Activated CD4-positive, alpha-beta T cell treated with anti-CD3 and anti-CD28 coated beads for 4 hours (primary cell): ENCODE measurements around the gene APMAP.

ENCODE experiments used
- DNase-seq, 2 donors: peaks; one replicate each; pipeline ENCODE4 v3.0.0-alpha.2; 2020

The APMAP gene

DNA sequence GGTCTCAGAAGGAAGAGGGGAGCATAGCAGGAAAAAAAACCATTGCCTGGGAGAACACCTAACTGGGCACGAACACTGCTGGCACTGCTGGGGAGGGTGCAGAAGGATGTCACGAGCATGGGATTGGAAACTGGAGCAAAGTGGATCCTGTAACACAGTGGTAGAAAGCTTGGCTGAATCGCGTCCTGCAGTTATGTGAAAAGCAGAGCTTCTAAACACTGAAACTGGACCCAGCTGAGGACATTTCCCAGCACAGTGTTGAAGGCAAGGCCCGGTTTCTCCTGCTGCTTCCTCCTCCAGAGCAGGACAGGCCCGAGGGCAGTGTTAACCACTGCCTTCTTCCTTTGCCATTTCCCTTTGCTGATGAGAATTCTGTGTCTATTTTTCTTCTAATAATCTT lies 6.7 kb downstream of the APMAP start:
- no peak for DNase-seq

DNA sequence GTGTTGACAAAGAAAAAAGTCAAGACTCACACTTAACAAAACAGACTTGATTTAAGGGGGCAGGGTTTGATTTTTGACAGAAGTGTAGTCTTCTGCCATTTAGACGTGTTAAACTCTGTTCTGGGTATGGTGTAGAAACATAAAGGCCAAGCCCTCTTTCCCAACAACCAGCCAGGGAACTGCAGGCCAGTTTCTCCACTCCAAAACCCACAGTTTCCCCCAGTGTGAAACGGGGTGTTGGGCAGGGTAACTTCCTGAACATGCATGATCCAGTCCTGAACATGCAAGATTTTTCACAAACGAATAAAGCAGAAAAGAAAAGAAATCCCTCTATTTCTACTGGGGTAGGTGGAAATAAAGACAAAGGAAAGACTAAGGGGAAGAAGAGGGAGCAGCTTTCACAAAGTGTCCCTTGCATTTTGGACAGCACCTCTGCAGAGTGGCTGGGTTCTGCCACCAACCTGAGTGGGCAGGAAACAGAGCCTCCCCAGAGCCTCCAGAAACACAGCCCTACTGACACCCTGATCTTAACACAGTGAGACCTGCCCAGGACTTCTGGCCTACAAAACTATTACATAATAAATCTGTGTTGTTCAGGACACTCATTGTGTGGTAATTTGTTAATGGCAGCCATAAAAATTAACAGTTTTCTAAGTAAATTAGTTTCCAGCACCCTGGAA lies 7.5 kb downstream of the APMAP start:
- no peak for DNase-seq

DNA sequence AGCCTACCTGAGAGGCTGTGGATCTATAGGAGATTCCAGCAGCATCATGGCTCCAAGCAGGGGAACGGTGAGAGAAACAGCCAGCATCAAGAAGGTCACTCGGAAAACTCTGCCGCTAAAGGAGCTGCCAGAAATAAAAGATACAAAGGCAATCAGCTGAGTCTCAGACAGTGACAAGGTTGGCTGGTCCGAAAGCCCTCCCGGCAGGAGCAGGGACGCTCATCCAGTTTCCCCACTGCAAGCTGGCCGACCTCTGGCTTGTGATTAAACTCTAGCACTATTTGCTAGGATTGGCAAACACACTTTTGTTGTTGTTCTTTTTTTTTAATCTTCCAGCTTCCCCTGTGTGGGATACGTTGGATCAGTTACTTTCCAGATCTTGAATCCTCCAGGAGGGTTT lies 8.7 kb downstream of the APMAP start:
- DNase-seq: no peak

DNA sequence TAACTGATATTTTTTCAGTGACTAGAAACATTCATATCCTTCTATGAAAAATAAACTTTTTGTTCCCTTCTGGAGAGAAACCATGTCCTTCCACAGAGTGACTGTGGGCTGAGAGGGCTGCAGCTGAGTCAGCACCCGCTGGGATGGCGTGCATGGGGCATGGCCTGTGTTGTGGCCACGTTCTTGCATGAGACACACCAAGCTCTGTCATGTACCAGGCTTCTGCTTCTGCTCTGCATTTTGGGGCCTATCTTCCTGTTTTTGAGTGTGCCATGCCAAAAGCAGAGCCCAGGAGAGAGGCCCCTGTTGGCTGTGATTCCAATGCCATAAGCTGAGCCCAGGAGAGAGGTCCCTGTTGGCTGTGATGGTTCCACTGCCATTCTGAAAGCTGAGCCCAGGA lies 10.8 kb downstream of the APMAP start:
- DNase-seq: no peak

DNA sequence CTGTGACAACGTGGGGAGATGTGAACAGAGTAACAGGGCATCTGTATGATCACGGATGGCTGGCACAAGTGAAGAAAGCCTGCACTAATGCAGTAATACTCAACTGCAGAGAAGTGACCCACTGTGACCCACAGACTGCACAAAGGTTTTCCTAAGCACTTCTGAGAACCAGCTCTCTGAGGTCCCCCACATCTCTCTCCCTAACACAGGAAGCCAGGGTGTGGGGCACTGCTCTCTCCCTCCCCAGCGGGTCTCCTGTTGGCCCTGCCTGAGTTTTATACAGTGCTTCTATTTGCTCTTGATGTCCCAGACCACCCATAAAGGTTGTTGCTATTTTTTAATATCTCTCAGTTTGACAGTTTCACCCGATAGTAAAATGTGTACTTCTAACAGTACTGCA lies 11.3 kb downstream of the APMAP start:
- no peak for DNase-seq

DNA sequence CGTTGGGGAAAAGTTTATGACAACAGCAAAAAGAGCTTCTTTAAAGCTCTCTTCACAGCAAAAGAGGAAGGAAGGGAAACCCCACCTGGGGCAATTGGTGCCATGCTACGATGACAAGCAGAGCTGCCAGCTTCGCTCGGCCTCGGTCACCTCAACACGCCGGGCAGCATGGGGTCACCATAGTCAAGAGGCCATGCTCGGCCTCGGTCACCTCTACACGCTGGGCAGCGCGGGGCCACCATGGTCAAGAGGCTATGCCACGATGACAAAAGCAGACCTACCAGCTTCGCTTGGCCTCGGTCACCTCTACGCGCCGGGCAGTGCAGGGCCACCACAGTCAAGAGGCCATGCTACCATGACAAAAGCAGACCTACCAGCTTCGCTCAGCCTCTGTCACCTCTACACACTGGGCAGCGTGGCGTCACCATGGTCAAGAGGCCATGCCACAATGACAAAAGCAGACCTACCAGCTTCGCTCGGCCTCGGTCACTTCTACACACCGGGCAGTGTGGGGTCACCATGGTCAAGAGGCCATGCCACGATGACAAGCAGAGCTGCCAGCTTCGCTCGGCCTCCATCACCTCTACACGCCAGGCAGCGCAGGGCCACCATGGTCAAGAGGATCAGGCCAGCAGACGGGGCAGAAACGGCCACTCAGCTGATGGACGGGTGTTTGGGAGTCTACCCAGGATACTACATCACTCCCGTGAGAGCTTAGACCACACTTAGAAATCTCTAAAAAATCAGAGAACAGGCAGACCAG lies 12.1 kb downstream of the APMAP start:
- DNase-seq: no peak

DNA sequence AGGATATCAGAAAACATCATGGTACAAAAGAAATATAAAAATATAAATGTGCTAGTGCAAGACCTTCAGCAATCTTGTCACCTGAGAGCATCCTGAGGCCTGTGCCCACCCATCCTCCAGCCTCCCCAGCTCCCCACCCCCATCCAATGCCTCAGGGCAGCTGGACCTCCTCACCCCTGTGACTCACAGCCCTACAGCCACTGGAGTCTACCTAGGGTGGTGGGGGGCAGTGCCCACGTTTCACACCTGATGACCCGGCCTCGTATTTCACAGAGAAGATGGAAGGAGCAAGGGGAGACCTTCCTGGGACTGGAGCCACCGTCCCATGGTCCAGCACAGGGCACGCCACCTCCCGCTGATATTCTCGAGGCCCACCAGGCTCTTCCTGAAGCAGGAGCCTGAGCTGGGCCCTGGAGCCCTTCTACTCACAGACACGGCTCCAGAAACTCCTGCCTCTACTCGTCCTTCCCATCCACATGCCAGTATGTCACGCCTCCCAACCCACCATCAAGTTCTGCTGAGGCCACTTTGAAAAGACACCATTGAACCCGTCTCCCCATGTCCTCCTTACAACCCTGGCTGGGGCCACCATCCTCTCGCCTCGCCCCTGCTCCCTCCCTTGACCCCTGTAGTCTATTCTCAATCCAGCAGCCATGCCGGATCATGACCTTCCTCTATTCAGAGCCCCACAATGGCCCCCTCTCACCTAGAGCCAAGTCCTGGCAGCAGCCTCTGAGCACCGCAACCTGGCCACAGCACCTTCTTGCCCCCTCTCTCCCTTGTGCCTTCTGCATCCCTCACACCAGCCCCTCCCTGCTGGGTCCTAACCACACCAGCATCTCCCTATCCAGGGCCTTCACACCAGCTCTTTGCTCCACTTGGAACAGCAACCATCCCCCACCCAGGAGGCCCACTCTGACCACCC lies 13.3 kb downstream of the APMAP start:
- no peak for DNase-seq

DNA sequence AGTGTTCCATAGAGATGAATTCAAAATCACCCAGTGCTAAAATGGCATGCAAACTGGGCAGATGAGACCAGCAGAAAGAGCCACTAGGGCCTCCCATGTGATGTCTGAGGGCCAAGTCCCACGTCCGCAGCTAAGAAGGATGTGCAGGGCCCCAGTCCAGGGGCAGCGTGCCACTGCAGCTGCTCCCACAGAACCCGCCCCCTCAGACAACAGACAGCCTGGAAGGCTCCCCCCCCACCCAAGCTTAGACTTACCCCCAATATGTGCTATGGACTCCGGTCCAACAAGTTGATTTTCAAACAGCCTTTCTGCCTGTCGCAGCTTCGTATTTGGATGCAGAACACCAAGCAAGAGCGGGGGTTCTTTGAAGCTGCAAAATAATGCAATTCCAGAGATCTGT lies 14.0 kb downstream of the APMAP start:
- DNase-seq: no peak

DNA sequence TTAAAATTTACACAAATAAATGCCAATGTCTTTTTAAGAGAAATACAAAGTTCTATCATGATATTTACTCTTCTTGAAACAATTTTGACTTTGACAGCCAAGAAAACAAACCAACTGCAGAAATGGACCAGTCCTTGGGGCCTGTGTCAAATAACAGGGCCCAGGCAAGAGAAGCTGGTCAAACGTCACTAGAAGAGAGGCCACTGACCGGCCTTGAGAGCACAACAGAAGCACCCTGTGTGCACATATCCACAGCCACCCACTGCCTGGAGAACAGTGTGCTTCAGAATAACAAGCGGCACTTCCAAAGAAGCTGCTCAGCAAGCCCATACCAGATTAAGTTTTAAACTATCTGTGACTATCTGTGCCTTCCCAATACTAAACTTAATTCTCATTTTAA lies 14.8 kb downstream of the APMAP start:
- no peak for DNase-seq

DNA sequence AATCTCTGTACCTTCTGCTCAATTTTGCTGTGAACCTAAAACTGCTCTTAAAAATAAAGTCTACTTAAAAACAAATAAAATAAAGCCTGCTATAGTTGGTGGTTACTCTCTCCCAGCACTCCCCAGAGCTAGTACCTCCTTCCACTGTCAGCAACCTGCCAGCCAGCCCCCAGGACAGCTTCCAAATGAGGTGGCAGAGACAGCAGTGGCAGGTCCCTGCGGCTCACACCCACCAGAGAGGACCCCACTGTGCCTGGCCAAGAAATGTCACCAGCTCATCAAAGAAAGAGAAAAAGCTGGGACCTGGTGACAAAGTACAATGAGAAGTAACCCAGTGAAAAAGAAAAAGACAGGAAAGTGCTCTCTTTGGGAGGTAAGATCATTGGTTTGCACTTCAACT lies 15.2 kb downstream of the APMAP start:
- no peak for DNase-seq

DNA sequence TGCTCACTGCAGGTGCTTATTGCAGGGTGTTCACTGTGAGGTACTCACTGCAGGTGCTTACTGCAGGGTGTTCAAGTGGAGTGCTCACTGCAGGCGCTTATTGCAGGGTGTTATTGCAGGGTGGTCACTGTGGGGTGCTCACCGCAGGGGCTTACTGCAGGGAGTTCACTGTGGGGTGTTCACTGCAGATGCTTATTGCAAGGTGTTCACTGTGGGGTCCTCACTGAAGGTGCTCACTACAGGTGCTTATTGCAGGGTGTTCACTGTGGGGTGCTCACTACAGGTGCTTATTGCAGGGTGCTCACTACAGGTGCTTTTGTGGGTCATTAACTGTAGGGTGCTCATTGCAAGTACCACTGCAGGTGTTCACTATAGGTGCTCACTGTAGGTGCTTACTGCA lies 20.2 kb downstream of the APMAP start:
- no peak for DNase-seq

DNA sequence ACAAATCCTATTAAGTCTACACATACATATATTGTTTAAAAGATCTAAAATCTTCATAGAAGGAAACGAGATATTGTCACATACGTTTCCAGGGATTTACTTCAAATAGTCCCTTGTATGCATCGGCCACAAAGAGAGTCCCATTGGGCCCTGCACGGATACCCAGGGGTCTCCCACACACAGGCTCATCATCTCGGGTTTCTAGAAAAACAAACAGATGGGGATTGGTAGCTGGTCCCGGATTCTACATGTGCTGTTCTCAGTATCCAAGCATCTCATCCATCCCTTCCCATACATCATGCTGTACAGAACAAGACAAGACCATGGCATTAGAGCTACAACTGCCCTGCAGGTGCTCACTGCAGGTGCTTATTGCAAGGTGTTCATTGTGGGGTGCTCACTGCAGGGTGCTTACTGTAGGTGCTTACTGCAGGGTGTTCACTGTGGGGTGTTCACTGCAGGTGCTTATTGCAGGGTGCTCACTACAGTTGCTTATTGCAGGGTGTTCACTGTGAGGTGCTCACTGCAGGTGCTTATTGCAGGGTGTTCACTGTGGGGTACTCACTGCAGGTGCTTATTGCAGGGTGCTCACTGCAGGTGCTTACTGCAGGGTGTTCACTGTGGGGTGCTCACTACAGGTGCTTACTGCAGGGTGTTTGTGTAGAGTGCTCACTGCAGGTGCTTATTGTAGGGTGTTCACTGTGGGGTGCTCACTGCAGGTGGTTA lies 21.0 kb downstream of the APMAP start:
- DNase-seq: no peak

DNA sequence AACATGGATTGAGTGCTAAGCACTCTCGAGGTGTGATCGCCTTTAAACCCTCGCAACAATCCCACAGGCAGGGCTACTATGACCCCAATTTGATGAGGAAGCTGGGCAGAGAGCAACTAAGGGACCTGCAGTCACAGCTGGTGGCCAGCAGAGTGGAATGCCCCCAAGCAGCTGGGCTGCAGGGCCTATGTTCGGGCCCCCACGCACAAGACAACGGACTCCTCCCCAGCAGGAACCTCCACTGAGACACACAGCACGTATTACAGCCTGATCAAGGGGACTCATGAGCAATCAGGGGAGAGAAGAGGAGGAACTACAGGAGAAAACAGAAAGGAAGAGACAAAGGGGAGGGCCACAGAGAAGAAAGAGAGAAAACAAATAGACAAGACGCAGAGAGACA lies 21.8 kb downstream of the APMAP start:
- DNase-seq: no peak

DNA sequence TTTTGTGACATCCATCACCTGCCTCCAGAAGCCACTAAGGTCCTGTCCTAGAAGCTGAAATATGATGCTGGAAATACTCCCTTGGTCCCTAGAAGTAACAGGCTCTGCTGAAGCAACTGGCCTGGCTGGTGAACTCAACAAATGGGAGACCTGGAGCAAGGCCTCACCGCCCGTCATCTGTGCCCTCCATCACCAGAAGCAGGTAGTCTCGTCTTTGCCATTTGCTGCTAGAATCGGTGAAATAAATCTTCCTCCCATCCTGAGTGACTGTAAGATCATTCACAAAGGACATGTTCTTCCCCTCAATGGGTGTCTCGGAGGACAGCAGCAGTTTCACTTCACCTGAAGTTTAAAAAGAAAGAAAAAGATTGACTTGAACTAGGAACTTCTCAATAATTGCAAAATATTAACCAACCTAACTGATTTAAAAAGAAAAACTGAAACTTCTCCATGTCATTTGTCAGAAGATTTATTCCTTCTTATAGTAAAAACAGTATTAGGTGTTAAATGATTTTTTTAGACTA lies 22.5 kb downstream of the APMAP start:
- DNase-seq: no peak

DNA sequence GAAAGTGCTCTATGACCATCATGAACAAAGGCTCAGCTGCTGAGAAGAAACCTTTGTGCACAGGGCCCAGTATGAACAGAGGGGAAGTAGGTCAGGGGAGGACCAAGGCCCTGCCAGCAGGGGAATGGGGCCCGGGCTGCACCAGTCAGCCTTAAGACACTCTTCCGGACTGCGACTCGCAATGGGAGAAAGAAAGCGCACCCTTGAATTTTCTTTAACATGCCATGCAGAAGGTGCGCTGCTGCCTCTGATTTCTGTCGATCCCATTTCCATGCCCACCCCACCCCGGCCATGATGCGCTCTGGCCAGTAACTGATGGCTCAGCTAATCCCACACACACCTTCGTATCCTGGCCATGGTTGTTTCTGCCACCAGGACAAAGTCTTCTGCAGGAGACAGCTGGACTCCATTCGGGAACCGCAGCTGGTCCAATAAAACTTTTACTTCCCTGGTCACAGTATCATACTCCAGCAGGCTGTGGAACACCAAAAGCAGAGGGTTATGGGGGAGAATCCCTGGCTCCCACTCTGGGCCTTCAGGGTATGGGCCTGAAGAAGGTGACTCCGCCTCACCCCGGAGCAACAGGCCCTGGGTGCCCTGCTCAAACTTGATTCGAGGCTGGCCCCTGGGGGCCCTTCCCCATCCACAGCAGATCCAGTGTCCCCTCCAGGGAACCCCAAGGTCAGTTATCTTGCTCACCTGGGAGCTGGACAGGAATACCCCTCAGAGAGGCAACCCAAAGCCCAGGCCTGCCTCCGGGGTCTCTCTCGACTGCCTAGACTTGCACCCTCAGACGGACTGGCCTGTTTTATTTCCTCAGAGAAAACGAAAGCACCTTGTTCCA lies 23.1 kb downstream of the APMAP start:
- DNase-seq: no peak

DNA sequence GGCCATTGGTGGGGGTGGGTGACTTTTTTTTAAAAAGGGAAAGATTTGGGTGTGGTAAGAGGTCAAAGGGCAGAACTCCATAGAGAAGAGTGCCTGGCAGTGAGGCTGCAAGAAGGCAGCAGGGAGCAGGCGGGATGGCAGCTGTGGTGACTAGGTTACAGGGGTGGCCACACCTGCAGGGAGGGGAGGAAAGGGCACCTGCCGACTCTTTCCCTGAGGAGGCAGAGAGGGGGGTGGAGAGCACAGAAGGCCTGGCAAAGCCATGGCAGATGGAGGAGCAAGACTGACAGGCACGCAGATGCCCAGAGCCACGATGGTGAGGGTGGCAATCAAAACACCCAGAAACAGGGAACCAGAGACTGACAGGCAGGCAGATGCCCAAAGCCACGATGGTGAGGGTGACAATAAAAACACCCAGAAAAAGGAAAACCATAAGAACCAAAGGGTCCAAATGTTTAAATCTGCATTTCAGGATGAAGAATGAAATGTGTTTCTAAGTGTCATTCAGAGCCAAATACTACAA lies 24.2 kb downstream of the APMAP start:
- no peak for DNase-seq

DNA sequence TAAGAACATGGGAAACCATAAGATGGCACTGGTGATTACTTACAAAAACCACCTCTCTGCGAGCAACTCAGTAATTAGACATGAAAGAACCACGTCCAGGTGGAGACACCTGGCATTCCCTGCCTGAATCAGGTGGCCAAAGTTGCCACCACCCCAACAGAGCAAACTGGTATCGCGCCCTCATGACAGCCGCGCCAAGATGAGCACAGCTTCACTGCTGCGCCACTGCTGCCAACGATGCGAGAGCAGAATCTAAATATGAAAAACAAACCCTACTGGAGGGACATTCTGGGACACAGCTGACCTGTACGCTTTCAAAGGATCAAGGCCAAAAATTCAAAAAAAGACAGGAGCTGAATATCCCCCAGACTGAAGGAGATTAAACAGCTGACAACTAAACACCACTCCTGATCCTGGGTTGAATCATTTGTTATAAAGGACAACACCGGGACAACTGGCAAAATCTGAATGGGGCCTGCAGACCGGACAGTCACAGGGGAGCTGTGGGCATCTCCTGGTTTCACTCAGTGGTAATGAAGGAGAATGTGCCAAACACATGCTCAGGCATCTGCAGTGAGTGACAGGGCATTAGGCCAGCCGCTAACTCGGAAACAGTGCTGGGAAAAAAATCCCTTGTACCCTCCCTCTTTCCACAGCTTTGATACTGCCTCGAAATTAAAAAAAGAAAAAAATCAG lies 26.1 kb downstream of the APMAP start:
- no peak for DNase-seq

DNA sequence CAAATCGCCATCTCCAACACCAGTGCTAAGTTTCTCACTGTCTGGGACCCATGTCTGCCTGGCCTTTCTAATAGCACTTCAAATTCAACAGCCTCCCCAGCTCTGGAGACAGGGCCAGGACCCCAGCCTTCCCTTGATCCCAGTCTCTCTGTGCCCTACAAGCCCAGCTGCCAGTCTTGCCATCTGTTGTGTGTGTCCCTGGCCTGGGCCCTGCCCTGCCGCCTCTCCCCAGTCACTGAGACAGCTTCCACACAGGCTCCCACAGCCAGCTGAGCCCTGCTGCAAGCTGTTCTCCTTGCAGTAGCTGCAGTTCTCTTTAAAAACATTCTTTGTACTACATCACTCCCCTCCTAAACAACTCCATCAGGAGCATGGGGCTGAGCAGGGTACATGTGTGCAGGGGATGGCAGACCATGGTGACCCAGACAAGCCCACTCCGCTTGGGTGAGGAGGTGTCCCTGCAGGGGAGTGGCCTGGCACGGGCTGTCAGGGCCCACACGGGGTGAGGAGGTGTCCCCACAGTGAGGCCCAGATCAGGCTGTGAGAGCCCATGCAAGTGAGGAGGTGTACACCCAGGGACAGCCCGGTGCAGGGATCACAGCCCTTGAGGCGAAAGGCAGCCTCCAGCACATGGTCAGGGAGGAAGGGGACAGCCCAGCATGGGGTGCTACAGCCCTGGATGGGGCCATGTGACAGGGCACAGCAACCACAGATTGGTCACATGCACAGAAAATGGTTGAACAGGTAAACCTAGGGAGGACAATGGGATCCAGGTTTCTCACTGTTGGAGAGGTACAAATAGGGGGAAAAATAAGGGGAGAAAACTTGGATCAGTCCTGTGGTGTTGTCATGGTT lies 27.3 kb downstream of the APMAP start:
- DNase-seq: no peak

DNA sequence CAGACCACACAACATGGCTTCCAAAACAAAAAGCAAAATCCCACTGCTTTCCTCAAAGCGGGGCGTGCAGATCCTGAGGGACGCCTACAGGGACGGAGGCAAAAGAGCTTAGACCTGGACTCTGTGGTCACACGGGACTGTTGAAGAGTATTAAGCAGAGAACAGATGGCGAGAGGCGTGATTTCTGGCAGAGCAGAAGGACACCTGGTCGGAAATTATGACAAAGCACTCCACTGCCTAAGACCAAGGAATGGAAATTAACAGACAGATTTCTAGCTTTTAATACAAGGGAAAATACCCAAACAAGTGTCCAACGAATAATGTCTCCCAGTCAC lies 28.1 kb downstream of the APMAP start:
- DNase-seq: no peak
